ENCODE data around the gene SHISAL2B.

- TF ChIP-seq POLR2A (IDR thresholded peaks at IDR 0.05) (no peak), CTCF (IDR thresholded peaks at IDR 0.05) (no peak), EP300 (IDR thresholded peaks at IDR 0.05) (no peak)
These were observed 68.6 kb downstream of the SHISAL2B start for GRCh38 chr5:64758901-64759300.

All from ovary (tissue), 3 donors.